Effector CD4-positive, alpha-beta T cell (primary cell): ENCODE results near the gene SDK2.

Experiments used
- DNase-seq: peaks from one replicate; pipeline ENCODE4 v3.0.0-alpha.2; 2020

The SDK2 gene

GRCh38 chr17:73653810-73654209 is 9.6 kb upstream of the SDK2 start:
- no peak for DNase-seq

GRCh38 chr17:73652886-73653480 is 8.7 kb upstream of the SDK2 start:
- DNase-seq, result no peak

GRCh38 chr17:73650617-73651200 is 6.5 kb upstream of the SDK2 start:
- DNase-seq, result no peak

- no peak for DNase-seq
Observed at GRCh38 chr17:73650140-73650539, 5.9 kb upstream of the SDK2 start.

- no peak for DNase-seq
Observed at GRCh38 chr17:73648974-73649373, 4.7 kb upstream of the SDK2 start.

GRCh38 chr17:73648543-73648820 is 4.2 kb upstream of the SDK2 start:
- DNase-seq, result no peak

- no peak for DNase-seq
Observed at GRCh38 chr17:73647772-73648542, 3.7 kb upstream of the SDK2 start.

- DNase-seq, result no peak
Observed at GRCh38 chr17:73647301-73647695, 3.1 kb upstream of the SDK2 start.

- DNase-seq, result no peak
Observed at GRCh38 chr17:73646409-73647300, 2.4 kb upstream of the SDK2 start.

- no peak for DNase-seq
Observed at GRCh38 chr17:73645050-73645871, 1.0 kb upstream of the SDK2 start.

GRCh38 chr17:73643852-73644144 is 447 bp downstream of the SDK2 start:
- no peak for DNase-seq

GRCh38 chr17:73643001-73643851 is 1.0 kb downstream of the SDK2 start:
- DNase-seq, result no peak

- DNase-seq, result no peak
Observed at GRCh38 chr17:73642659-73643000, 1.6 kb downstream of the SDK2 start.

GRCh38 chr17:73641826-73642600 is 2.2 kb downstream of the SDK2 start:
- DNase-seq, result no peak

GRCh38 chr17:73640691-73641090 is 3.6 kb downstream of the SDK2 start:
- DNase-seq, result no peak

- no peak for DNase-seq
Observed at GRCh38 chr17:73639932-73640331, 4.3 kb downstream of the SDK2 start.

- no peak for DNase-seq
Observed at GRCh38 chr17:73639322-73639721, 4.9 kb downstream of the SDK2 start.

- no peak for DNase-seq
Observed at GRCh38 chr17:73638556-73638955, 5.7 kb downstream of the SDK2 start.

GRCh38 chr17:73637866-73638265 is 6.4 kb downstream of the SDK2 start:
- DNase-seq, result no peak

- DNase-seq, result no peak
Observed at GRCh38 chr17:73635101-73635817, 9.0 kb downstream of the SDK2 start.
